Mammary epithelial cell (primary cell): ENCODE measurements around the gene SUSD1.

Experiments
- CTCF ChIP-seq, 2 donors: IDR thresholded peaks in 1 of 2; conservative IDR thresholded peaks in 1 of 2; 2 replicates each; pipeline ENCODE4 v1.5.1; 2011 to 2012; ENCODE audit warnings: inconsistent platforms in 2 of 2, low read length in 2 of 2, mild to moderate bottlenecking in 2 of 2, control low read depth in 1 of 2, low read depth in 1 of 2; ENCODE audit not compliant: insufficient read depth in 1 of 2; ENCODE audit errors: extremely low read depth in 1 of 2
- EZH2 ChIP-seq: IDR thresholded peaks from 2 replicates; pipeline ENCODE4 v1.6.1; 2012; ENCODE audit warnings: low read length, inconsistent platforms, borderline replicate concordance

GRCh38 chr9:112120439-112120925 lies 54.6 kb downstream of the SUSD1 start:
- TF ChIP-seq CTCF (conservative IDR thresholded peaks at IDR 0.05 in 1 of 2, IDR thresholded peaks at IDR 0.05 in 1 of 2; ENCODE audit: extremely low read depth in 1 of 2, insufficient read depth in 1 of 2, low read depth in 1 of 2, low read length in 2 of 2) (no peak), EZH2 (no peak)
